GM19455 (cell line): Measurements from ENCODE around the gene SLC30A10.
"Not testable (repeated sequence)": the region's sequence is repeated elsewhere in the genome, so short reads cannot be mapped to it uniquely, and the experiment has no call there.

Experiments used
- ATAC-seq: cut with Tn5 transposase; IDR thresholded peaks from one replicate; pipeline ENCODE4 v1.9.1; 2021; ENCODE audit not compliant: unreplicated experiment

The SLC30A10 gene

GRCh38 chr1:219927956-219928790, at the start of gene SLC30A10:
TSS of gene SLC30A10 (minus strand) at chr1:219928557. CDS start at chr1:219928440, 117 bp downstream.
- no peak for ATAC-seq

- no peak for ATAC-seq
Measured at GRCh38 chr1:219973213-219973612, 44.9 kb upstream of the SLC30A10 start.

- ATAC-seq, result no peak
Measured at GRCh38 chr1:219967361-219967760, 39.0 kb upstream of the SLC30A10 start.

- ATAC-seq, result no peak
Measured at GRCh38 chr1:219966071-219966349, 37.7 kb upstream of the SLC30A10 start.

- ATAC-seq, result no peak
Measured at GRCh38 chr1:219965285-219966070, 37.1 kb upstream of the SLC30A10 start.

GRCh38 chr1:219963432-219963831, 35.1 kb upstream of the SLC30A10 start:
- no peak for ATAC-seq

GRCh38 chr1:219961684-219962083, 33.3 kb upstream of the SLC30A10 start:
- ATAC-seq, result no peak

GRCh38 chr1:219959540-219960203, 31.3 kb upstream of the SLC30A10 start:
- ATAC-seq, result no peak

GRCh38 chr1:219958875-219959417, 30.6 kb upstream of the SLC30A10 start:
- ATAC-seq, result no peak

- no peak for ATAC-seq
Measured at GRCh38 chr1:219954736-219955421, 26.5 kb upstream of the SLC30A10 start.

- no peak for ATAC-seq
Measured at GRCh38 chr1:219954052-219954451, 25.7 kb upstream of the SLC30A10 start.

GRCh38 chr1:219952361-219952760, 24.0 kb upstream of the SLC30A10 start:
- no peak for ATAC-seq

GRCh38 chr1:219949227-219949626, 20.9 kb upstream of the SLC30A10 start:
- not testable (repeated sequence) for ATAC-seq

GRCh38 chr1:219948766-219949165, 20.4 kb upstream of the SLC30A10 start:
- not testable (repeated sequence) for ATAC-seq

- ATAC-seq, result no peak
Measured at GRCh38 chr1:219945795-219946194, 17.4 kb upstream of the SLC30A10 start.

- ATAC-seq, result no peak
Measured at GRCh38 chr1:219941179-219942118, 13.1 kb upstream of the SLC30A10 start.

- no peak for ATAC-seq
Measured at GRCh38 chr1:219940707-219941106, 12.3 kb upstream of the SLC30A10 start.

GRCh38 chr1:219938706-219939105, 10.3 kb upstream of the SLC30A10 start:
- ATAC-seq, result no peak

- ATAC-seq, result not testable (repeated sequence)
Measured at GRCh38 chr1:219933763-219934162, 5.4 kb upstream of the SLC30A10 start.

GRCh38 chr1:219931033-219931432, 2.7 kb upstream of the SLC30A10 start:
- ATAC-seq, result no peak
